Choroid plexus epithelial cell (primary cell): Measurements from ENCODE around the gene AP1AR.

Source experiments
- DNase-seq: peaks from one replicate; pipeline ENCODE4 v3.0.0-alpha.2; 2010; ENCODE audit warnings: low read depth
- H3K4me3 ChIP-seq: 2 replicates; pipeline ENCODE4 v1.5.1; 2011; ENCODE audit warnings: low read depth, mild to moderate bottlenecking, control low read depth, low read length, moderate library complexity
- CTCF ChIP-seq: conservative IDR thresholded peaks from 2 replicates; pipeline ENCODE4 v1.5.1; 2011; ENCODE audit warnings: low read depth, mild to moderate bottlenecking, control low read depth, inconsistent platforms, low read length, moderate library complexity

AP1AR gene

GRCh38 chr4:112231779-112232713, at the start of gene AP1AR:
TSS of gene AP1AR (plus strand) at chr4:112231787. CDS start at chr4:112232092, 305 bp downstream.
- peak; percentile 77 for DNase-seq
- peak; percentile 45 for TF ChIP-seq CTCF
- peak within 1 kb of the TSS; percentile 92 for H3K4me3 ChIP-seq

GRCh38 chr4:112182604-112183003, 49.0 kb upstream of the AP1AR start:
- TF ChIP-seq CTCF = no peak
- DNase-seq = no peak
- no peak overlapping the region for H3K4me3 ChIP-seq

GRCh38 chr4:112183252-112183651, 48.3 kb upstream of the AP1AR start:
- DNase-seq = peak; percentile 76
- H3K4me3 ChIP-seq = no peak overlapping the region
- TF ChIP-seq CTCF = no peak

GRCh38 chr4:112184438-112184837, 47.1 kb upstream of the AP1AR start:
- no peak overlapping the region for H3K4me3 ChIP-seq
- no peak for TF ChIP-seq CTCF
- no peak for DNase-seq

GRCh38 chr4:112185334-112185733, 46.3 kb upstream of the AP1AR start:
- no peak for TF ChIP-seq CTCF
- DNase-seq = no peak
- H3K4me3 ChIP-seq = no peak overlapping the region

- no peak overlapping the region for H3K4me3 ChIP-seq
- no peak for TF ChIP-seq CTCF
- peak; percentile 75 for DNase-seq
Measured at GRCh38 chr4:112185740-112186670, 45.6 kb upstream of the AP1AR start.
